ENCODE data around the gene TWF2.
A peak's percentile ranks its signal among the peaks of the same experiment; 100 is the strongest.

The TWF2 gene

DNA sequence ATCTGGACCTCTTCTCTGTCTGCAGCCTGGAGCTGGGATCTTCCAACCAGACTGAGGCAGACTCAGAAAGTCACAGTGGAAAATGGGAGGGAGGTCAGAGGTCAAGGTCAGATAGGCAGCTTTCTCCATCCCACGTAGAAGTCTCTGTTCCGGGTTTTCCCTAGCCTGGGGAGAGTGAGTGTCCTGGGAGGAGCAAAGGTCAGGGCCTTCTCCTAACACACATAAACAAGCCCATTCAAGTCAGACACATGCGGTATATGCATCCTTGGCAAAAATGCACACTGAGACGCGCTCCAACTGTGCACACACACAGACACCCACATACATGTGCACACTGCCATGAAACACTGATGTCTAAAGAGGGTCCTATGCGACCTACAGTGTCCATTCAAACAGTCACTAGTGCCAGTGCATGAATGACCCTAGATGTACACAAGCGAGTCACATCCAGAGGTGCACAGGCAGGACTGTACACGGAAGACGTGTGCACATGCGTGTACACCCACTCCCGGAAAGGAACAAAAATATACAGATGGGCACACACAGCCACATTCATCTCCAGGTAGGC is 681 bp downstream of the TWF2 start:
- DNase-seq: no peak

- DNase-seq: no peak
Measured at GRCh38 chr3:52237657-52238172, 1.2 kb downstream of the TWF2 start.

- peak; percentile 24 for DNase-seq
Measured at GRCh38 chr3:52237006-52237656, 1.8 kb downstream of the TWF2 start.

- no peak for DNase-seq
Measured at GRCh38 chr3:52236424-52236886, 2.5 kb downstream of the TWF2 start.

DNA sequence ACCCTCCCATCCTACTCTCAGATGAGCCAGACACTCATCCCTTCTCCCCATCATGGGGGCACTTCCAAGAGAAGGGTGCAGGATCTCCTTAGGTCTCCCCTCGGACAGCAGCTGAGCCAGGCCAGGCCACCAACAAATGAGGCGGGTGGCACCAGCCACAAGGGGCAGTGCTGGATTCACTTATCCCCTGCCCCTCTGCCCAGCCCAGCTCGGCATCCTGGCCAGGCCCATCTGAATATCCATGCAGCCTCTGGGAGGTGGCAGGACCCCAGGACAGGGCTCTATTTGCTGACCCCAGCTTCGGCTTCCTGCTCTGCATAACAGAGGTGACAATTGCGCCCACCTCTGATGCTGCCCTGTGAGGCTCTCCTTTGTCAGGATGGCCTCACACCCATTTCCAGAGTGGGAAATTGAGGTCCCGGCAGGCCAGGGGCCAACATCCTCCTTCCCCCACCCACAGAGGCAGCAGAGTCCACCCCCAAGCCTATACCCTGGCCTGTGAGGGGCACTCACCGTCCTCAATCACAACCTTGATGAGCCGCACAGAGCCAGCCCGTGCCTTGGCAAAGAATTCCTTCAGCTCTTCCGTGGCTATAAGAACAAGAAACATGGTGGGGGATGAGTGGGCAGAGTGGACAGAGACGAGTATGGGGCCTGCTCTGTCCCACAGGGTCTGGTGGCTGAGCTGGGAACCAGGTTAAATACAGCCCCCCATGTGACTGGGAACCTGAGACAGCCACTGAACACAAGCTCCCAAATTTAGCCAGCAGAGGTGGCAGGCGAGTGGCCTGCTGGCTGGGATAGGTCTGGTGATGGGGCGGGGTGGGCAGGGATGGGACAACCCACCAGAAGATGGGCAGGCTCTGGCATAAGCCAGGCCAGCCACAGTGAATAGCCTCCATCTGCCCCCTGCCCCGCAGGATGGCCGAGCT is 4.2 kb downstream of the TWF2 start:
- no peak for DNase-seq

DNA sequence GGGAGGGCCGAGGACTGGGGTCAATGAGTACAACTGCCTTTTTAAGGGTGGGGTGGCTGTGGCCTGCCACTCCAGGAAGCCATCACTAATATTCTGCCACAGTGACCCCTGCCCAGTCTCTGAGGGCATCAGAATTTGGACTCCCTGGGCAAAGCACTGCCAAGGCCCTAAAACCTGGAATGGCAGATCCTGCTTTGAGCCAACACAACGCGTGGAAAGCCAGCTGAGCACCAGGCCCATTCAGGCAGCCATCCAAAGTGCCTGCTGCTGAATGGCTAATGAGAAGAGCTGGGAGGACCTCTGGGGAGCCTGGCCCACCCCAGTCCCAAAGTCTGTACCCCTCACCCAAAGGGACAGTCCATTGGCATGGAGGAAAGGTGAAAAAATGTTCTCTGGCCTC is 5.0 kb downstream of the TWF2 start:
- no peak for DNase-seq

GRCh38 chr3:52233108-52233591 is 5.8 kb downstream of the TWF2 start:
- no peak for DNase-seq

GRCh38 chr3:52232279-52233107 is 6.5 kb downstream of the TWF2 start:
- DNase-seq: no peak

DNA sequence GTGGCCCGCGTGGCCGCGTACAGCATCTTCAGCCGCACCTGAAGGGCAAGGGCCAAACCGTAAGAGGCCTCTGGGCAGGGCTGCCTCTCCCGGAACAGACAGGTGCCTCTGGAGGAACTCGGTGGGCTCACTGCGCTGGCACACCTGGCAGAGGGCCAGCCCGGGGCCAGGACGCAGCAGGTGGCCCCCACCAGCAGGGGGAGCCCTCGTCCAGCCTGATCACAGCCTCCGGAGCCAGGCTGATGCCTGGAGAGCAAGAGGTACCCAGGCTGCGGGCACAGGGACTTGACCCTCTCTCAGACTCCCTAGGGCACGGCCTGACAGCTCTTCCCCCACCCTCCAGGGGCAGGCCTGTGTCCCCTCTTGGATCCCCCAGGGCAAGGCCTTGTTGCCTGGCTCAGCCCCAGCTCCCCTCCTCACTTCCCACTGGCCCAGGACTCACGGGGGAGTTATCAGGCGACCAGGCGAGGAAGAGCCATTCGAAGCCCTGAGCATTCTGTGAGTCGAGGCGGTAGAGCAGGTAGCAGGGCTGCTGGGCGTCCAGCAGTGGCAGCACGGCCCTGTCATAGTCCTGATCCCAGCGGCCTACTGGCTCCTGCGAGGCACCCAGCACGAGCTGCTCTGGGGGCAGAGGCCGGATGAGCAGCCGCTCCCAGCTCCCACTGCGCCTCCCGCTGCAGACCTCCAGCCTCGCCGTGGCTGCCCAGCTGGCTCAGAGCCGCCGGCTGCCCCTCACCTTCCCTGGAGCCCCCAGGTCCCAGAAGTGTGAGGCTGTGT is 7.3 kb downstream of the TWF2 start:
- no peak for DNase-seq

DNA sequence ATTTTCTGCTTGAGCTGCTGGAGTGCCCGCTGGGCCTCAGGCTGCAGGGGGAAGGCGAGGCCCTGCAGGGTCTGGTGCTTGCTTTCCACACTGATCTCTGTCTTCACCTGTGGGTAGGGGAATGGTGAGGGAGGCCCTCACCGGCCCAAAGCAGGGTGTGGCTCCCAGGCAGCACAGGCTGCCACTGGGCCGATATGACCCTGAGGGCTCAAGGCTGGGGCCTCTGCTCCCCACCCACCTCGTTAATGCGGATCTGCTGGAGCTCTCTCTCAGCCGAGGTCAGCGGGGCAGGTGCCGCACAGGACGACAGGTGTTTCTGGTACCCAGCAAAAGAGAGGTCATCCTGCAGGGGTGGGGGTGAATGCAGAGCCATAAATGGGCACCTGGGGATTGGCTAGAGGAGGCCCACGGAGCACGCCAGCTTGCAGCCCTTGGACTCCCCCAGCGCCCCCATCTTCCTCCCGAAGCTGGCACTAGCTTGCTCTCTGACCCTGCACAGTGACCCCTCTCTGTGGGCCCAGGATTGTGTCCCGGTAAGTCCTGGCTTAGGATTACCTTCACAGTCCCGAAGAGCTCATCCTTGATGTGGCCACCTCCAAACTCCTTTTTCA is 8.0 kb downstream of the TWF2 start:
- no peak for DNase-seq

DNA sequence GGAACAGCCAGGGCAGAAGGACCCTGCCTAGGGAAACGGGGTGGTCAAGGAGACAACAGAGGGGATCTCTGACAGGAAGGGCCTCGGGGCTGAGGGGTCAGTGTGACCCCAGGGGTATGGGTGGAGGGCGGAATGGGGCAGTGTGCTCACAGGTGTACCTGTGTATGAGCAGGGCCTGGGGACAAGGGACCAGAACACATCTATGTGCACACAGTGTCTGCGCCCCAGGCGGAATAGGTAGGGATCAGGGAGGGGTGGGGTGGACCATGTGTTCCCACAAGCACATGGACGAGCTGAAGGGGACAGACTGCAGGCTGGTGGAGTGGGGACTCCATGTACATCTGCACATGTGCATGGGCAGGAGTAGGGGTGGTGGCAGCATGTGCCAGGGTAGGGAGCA is 8.5 kb downstream of the TWF2 start:
- DNase-seq: no peak

DNA sequence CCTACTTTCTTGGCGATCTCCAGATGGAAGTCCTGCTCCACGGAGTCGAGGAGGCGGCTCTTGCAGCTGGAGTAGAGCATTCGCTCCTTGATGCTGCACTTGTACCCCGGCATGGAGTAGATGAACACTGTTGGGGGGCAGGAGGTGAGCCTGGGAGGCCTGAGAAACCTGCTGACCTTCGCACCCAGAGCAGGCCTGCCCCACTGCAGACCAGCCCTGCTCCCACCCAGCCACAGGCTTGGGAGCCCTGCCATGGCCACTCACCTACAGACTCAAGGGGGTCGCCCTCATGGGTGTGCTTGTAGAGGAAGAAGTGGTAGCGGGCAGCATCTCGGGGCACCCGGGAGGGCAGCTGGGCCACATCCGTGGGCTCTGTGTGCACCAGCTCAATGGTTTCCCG is 9.3 kb downstream of the TWF2 start:
- no peak for DNase-seq

DNA sequence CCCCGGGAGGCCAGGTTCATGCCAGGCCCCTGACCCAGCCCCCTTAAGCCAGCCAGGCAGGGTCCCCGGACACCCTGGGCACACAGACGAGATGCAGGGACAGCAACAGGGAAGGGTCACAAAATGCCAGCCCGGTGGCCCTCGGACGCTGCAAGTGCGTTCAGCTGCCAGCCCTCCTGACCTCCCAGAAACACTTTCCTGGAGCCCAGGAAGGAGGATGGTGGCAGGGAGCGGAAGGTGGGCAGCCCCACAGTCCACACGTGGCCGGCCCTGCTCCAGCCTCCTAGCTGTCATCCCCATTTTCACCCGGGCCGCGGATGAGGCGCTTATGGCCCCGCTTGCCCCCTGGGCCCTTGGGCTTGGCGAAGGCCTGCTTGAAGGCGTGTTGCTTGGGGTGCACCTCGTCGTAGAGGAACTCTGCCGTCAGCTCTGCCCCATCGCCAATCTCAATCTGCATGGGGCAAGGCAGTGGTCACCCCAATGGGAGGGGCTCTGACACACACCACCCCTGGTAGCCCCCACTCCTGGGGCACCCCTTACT is 10.1 kb downstream of the TWF2 start:
- DNase-seq: no peak

DNA sequence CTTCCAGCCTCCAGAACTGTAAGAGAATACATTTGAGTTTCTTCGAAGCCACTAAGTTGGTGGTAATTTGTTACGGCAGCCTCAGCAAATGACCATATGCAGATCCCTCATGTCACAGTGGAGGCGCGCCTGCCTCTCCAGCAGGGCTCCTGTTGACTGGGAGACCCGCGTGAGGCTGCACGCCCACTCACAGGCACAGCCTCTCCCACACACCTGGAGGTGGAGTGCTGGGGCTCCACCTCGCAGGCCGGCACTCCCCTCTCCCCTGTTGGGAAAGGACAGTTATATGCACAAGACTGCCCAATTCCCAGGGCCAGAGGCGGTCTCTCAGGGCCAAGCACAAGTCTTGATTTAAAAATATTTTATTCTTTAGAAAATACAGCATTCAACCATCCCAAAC is 10.7 kb downstream of the TWF2 start:
- DNase-seq: no peak

DNA sequence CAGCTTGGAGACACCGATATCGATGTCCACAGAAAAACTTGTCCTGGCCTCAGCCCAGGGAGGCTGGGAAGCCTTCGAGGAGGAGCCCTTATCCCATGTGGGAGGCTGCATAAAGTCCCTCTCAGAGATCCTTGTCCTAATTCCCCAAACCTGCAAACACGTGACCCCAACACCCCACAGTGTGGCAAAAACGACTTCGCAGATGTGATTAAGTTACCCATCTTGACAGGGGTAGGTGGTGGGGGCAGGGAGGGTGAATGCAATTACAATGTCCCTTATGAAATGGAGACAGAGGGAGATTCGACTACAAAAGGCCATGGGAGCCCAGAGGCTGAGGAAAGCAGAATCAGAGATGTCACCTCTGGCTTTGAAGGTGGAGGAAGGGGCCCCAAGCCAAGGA is 11.2 kb downstream of the TWF2 start:
- DNase-seq: no peak

DNA sequence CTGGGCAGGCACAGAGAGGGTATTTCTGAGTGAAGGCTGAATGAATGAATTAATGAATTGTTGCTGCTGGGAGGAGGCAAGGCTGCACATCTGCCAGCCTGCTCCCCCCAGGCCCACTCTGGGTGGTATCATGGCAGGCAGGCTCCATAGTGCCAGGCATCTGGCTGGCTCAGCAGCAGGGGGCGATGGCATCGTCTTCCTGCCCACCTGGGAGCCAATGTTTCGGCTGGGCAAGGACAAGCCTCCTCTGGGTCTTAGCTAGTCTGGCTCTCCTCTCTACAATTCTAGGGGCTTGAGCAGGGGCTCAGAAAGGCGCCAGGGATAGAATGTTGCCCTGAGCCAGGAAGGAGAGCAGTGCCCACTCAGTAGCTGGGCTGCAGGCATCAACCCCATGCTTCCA is 11.8 kb downstream of the TWF2 start:
- no peak for DNase-seq

DNA sequence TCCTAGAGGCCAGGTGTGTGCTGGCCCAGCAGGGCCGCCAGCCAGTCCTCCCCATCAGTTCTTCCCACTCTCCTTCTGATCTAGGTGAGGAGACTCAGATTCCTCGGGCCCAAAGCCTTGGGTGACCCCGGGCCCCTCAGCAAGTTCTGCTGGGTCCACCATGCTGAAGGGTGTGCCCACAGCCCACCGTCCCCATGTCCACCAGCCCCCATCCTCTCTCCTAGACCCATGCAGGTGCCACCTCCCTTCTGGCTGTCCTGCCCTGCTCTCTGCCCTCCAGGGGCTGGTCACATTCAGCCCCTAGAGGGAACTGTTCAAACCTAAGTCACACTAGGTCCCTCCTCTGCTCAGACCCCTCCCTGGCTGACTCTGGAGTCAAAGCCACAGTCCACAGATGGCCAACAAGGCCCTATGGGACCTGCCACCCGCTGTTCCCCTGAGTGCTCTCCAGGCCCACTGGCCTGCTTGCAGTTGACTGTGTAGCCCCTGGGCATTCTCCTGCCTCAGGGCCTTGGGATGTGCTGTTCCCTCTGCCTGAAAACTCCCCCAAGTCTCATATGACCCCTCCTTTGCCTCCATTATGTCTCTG is 12.6 kb downstream of the TWF2 start:
- DNase-seq: no peak

GRCh38 chr3:52225452-52226228 is 13.3 kb downstream of the TWF2 start, which contains the start of gene TLR9:
TSS of gene TLR9 (minus strand) at chr3:52225645. CDS start at chr3:52225529, 116 bp downstream.
- DNase-seq: no peak
